Endodermal cell (in vitro differentiated cells): ENCODE measurements around the gene NPAS1. TPM values are rescaled to one million over a fixed set of nuclear protein-coding genes. Genes with fewer than 3 reads are reported as not detected.
A peak's percentile ranks its signal among the peaks of the same experiment; 100 is the strongest.
"Not testable (repeated sequence)": the region's sequence is repeated elsewhere in the genome, so short reads cannot be mapped to it uniquely, and the experiment has no call there.

Source experiments
- DNase-seq: peaks from one replicate; pipeline ENCODE4 v3.0.0-alpha.2; 2017
- H3K27ac ChIP-seq: 2 replicates; pipeline ENCODE4 v1.5.1; 2013; ENCODE audit warnings: mild to moderate bottlenecking, low read depth, low read length, moderate library complexity
- H3K27me3 ChIP-seq: 2 replicates; pipeline ENCODE4 v1.6.1; 2013; ENCODE audit warnings: mild to moderate bottlenecking, low read length, moderate library complexity; ENCODE audit not compliant: insufficient read depth, control insufficient read depth, poor library complexity, severe bottlenecking
- H3K36me3 ChIP-seq: 2 replicates; pipeline ENCODE4 v1.7.0; 2013; ENCODE audit warnings: mild to moderate bottlenecking, low read length, moderate library complexity; ENCODE audit not compliant: control insufficient read depth, insufficient read depth
- H3K4me1 ChIP-seq: one replicate; pipeline ENCODE4 v1.7.0; 2013; ENCODE audit warnings: low read length; ENCODE audit not compliant: control insufficient read depth, insufficient read depth
- H3K4me3 ChIP-seq: 2 replicates; pipeline ENCODE4 v1.5.1; 2013; ENCODE audit warnings: mild to moderate bottlenecking, low read length, moderate library complexity
- H3K9ac ChIP-seq: 2 replicates; pipeline ENCODE4 v1.6.1; 2013; ENCODE audit warnings: mild to moderate bottlenecking, low read length, moderate library complexity; ENCODE audit not compliant: poor library complexity, severe bottlenecking; ENCODE audit errors: extremely low read depth
- H3K9me3 ChIP-seq: 2 replicates; pipeline ENCODE4 v1.6.1; 2013; ENCODE audit warnings: mild to moderate bottlenecking, low read length, moderate library complexity; ENCODE audit not compliant: control insufficient read depth
- H3K27ac Mint-ChIP-seq: 2 replicates; pipeline ENCODE4 v1.8.0; 2020; ENCODE audit warnings: mixed read lengths
- H3K27me3 Mint-ChIP-seq: 2 replicates; pipeline ENCODE4 v1.8.0; 2021; ENCODE audit warnings: mild to moderate bottlenecking, mixed read lengths; ENCODE audit not compliant: insufficient read depth
- H3K36me3 Mint-ChIP-seq: 2 replicates; pipeline ENCODE4 v1.8.0; 2020; ENCODE audit warnings: low read depth, mixed read lengths
- H3K4me1 Mint-ChIP-seq: 2 replicates; pipeline ENCODE4 v1.8.0; 2020; ENCODE audit warnings: mixed read lengths
- H3K4me3 Mint-ChIP-seq: 2 replicates; pipeline ENCODE4 v1.8.0; 2020; ENCODE audit warnings: mild to moderate bottlenecking, moderate library complexity, mixed read lengths
- H3K9me3 Mint-ChIP-seq: 2 replicates; pipeline ENCODE4 v1.8.0; 2020; ENCODE audit warnings: mild to moderate bottlenecking, mixed read lengths
- CTCF ChIP-seq: fragments of 200-600 bp; sonication (generic); conservative IDR thresholded peaks from 2 replicates; pipeline ENCODE4 v1.5.0; 2021; ENCODE audit warnings: antibody characterized with exemption, mild to moderate bottlenecking
- WGBS, 2 experiments: methylation state at CpG; one replicate each; pipeline versions ENCODE4 v1.1.5 to v1.1.7; 2013; ENCODE audit warnings: missing lambda C conversion rate in 2 of 2, mixed read lengths in 1 of 2; ENCODE audit not compliant: insufficient coverage in 1 of 2, insufficient read length in 1 of 2; 5-methylcytosine and 5-hydroxymethylcytosine counted together
- total RNA-seq, 2 donors: library from RNA; stranded (reverse); fragmentation: NEBNext Ultra II Directional in 1 of 2; extraction: Animal tissue kit (Norgen Biotek cat#: 25700) in 1 of 2; gene quantifications; 2 replicates in 1 of 2; 3 replicates in 1 of 2; pipeline ENCODE4 v1.2.1, GENCODE V29; 2021

Gene NPAS1
- total RNA-seq, 2 donors from 2014 or later, result 6.9 to 8.7 TPM

DNA sequence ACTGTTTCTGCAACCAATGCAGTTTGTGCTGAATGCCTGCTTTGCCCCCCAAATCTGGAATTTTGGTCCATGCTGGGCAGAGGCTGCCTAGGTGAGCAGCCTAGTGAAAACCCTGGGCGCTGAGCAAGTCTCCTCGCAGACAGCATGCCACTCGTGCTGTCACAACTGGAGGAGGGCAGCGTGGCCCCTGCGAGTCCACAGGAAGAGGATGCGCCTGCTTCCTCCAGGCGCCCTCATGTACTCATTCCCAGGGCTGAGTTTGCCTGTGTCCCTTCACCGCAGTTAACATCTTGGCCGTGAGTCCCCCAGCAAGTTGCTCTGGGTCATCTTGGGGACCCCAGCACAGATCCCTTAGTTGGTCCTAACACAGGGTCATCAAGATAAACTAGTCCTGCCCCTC lies 55.0 kb downstream of the NPAS1 start:
- no peak for TF ChIP-seq CTCF
- no peak overlapping the region for H3K27ac Mint-ChIP-seq
- Histone ChIP-seq H3K36me3 (peaks cover 62% of the 10 kb centered on the region), H3K4me3 (no peak overlapping the region), H3K9me3 (no peaks in the 10 kb centered on the region), H3K4me1 (no peaks in the 10 kb centered on the region), H3K27ac (no peak overlapping the region), H3K9ac (no peak overlapping the region), H3K27me3 (no peaks in the 10 kb centered on the region)
- H3K9me3 Mint-ChIP-seq, result no peaks in the 10 kb centered on the region
- H3K36me3 Mint-ChIP-seq, result peaks cover 65% of the 10 kb centered on the region
- DNase-seq, result no peak
- no peaks in the 10 kb centered on the region for H3K4me1 Mint-ChIP-seq
- 93 to 97% methylated on average over 9 of the region's 9 CpGs for WGBS, 2 experiments
- H3K27me3 Mint-ChIP-seq, result no peaks in the 10 kb centered on the region
- H3K4me3 Mint-ChIP-seq, result no peak overlapping the region

DNA sequence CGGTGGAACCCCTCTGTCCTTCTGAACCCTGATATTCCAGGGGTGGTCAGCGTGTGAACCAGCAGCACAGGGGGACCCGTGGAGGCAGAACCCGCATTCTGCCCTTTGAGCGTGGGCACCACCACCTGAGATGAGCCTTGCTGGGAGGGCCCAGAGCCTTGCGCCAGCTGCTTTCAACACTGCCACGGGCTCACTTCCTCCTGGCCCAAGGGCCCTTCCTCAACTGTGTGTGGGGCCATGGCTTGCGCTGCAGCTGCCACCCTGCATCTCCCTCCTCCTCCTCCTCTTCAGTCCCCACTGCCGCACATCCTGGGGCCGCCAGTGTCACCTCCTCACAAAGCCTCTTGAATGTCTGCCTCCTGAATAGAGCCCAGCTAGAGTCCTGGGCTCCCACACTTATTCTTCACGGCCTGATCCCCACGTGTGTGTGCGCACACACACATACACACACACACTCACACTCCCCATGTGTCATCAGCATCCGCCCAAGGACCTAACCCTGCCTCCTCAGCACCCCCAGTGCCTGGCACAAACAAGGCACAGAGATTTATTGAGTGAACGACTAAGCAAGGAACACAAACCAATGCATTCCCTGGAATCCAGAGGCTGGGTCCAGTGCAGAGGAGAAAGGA lies 55.7 kb downstream of the NPAS1 start:
- no peak for DNase-seq
- peaks cover 65% of the 10 kb centered on the region for H3K36me3 ChIP-seq
- 91 to 95% methylated on average over 7 to 15 of the region's 15 CpGs for WGBS, 2 experiments
- Mint-ChIP-seq H3K4me3 (no peak overlapping the region), H3K36me3 (peaks cover 63% of the 10 kb centered on the region), H3K4me1 (no peaks in the 10 kb centered on the region), H3K27ac (peak overlapping the region; percentile 59), H3K9me3 (no peaks in the 10 kb centered on the region), H3K27me3 (no peaks in the 10 kb centered on the region)
- no peaks in the 10 kb centered on the region for H3K9me3 ChIP-seq
- H3K4me1 ChIP-seq, result no peaks in the 10 kb centered on the region
- no peak for TF ChIP-seq CTCF
- H3K4me3 ChIP-seq, result no peak overlapping the region
- H3K9ac ChIP-seq, result no peak overlapping the region
- no peaks in the 10 kb centered on the region for H3K27me3 ChIP-seq
- H3K27ac ChIP-seq, result no peak overlapping the region

GRCh38 chr19:47075941-47076340 lies 56.3 kb downstream of the NPAS1 start:
- no peak for TF ChIP-seq CTCF
- peaks cover 60% of the 10 kb centered on the region for H3K36me3 Mint-ChIP-seq
- no peak overlapping the region for H3K4me3 Mint-ChIP-seq
- Histone ChIP-seq H3K9ac (no peak overlapping the region), H3K36me3 (peaks cover 70% of the 10 kb centered on the region), H3K4me1 (no peaks in the 10 kb centered on the region), H3K9me3 (no peaks in the 10 kb centered on the region), H3K27me3 (no peaks in the 10 kb centered on the region), H3K4me3 (no peak overlapping the region), H3K27ac (no peak overlapping the region)
- H3K27ac Mint-ChIP-seq, result peak overlapping the region; percentile 59
- H3K9me3 Mint-ChIP-seq, result no peaks in the 10 kb centered on the region
- no peaks in the 10 kb centered on the region for H3K4me1 Mint-ChIP-seq
- no peaks in the 10 kb centered on the region for H3K27me3 Mint-ChIP-seq
- WGBS, 2 experiments, result 91 to 98% methylated on average over 6 to 13 of the region's 13 CpGs
- no peak for DNase-seq

GRCh38 chr19:47078351-47078750 lies 58.7 kb downstream of the NPAS1 start:
- H3K4me1 ChIP-seq, H3K9ac ChIP-seq, H3K27ac ChIP-seq, H3K4me1 Mint-ChIP-seq, H3K27ac Mint-ChIP-seq, H3K27me3 ChIP-seq, H3K9me3 Mint-ChIP-seq, H3K4me3 Mint-ChIP-seq, H3K27me3 Mint-ChIP-seq, DNase-seq, H3K4me3 ChIP-seq, H3K9me3 ChIP-seq: not testable (repeated sequence)
- peaks cover 77% of the 10 kb centered on the region for H3K36me3 ChIP-seq
- peaks cover 67% of the 10 kb centered on the region for H3K36me3 Mint-ChIP-seq
- WGBS, 2 experiments, result 97 to 99% methylated on average over 13 of the region's 13 CpGs
